HG02642 (cell line): ENCODE measurements around the gene TRNAU1AP.
"Not testable (repeated sequence)": the region's sequence is repeated elsewhere in the genome, so short reads cannot be mapped to it uniquely, and the experiment has no call there.

Source experiments
- ATAC-seq: cut with Tn5 transposase; IDR thresholded peaks from one replicate; pipeline ENCODE4 v1.9.1; 2021; ENCODE audit warnings: mild to moderate bottlenecking; ENCODE audit not compliant: unreplicated experiment, poor library complexity

The TRNAU1AP gene

GRCh38 chr1:28552758-28553663 is at the start of gene TRNAU1AP:
Gene TRNAU1AP, plus strand, starts transcription at chr1:28553085. Its CDS starts 26 bp downstream, at chr1:28553111.
- ATAC-seq = peak; percentile 88

GRCh38 chr1:28503117-28503516 is 49.8 kb upstream of the TRNAU1AP start:
- no peak for ATAC-seq

- peak; percentile 84 for ATAC-seq
These were observed 47.3 kb upstream of the TRNAU1AP start, which contains the start of gene RCC1 for GRCh38 chr1:28505406-28506187. Gene RCC1, plus strand, starts transcription at chr1:28506043. Its CDS starts 23,824 bp downstream, at chr1:28529867.

GRCh38 chr1:28506907-28507246 is 46.0 kb upstream of the TRNAU1AP start:
- no peak for ATAC-seq

GRCh38 chr1:28507247-28507645 is 45.6 kb upstream of the TRNAU1AP start:
- ATAC-seq = no peak

- ATAC-seq = no peak
These were observed 45.0 kb upstream of the TRNAU1AP start for GRCh38 chr1:28507646-28508434.

GRCh38 chr1:28508435-28508754 is 44.5 kb upstream of the TRNAU1AP start:
- ATAC-seq = no peak

- no peak for ATAC-seq
These were observed 43.1 kb upstream of the TRNAU1AP start for GRCh38 chr1:28509705-28510272.

- ATAC-seq = no peak
These were observed 42.5 kb upstream of the TRNAU1AP start for GRCh38 chr1:28510273-28510969.

GRCh38 chr1:28510970-28511440 is 41.9 kb upstream of the TRNAU1AP start:
- no peak for ATAC-seq

GRCh38 chr1:28512058-28512611 is 40.8 kb upstream of the TRNAU1AP start:
- no peak for ATAC-seq

GRCh38 chr1:28514445-28514933 is 38.4 kb upstream of the TRNAU1AP start:
- not testable (repeated sequence) for ATAC-seq

- no peak for ATAC-seq
These were observed 36.3 kb upstream of the TRNAU1AP start for GRCh38 chr1:28516518-28516956.

- peak; percentile 10 for ATAC-seq
These were observed 35.3 kb upstream of the TRNAU1AP start for GRCh38 chr1:28517649-28517999.

GRCh38 chr1:28518000-28518744 is 34.7 kb upstream of the TRNAU1AP start:
- peak; percentile 80 for ATAC-seq

GRCh38 chr1:28518745-28519341 is 34.0 kb upstream of the TRNAU1AP start:
- ATAC-seq = peak; percentile 15

GRCh38 chr1:28519946-28520725 is 32.7 kb upstream of the TRNAU1AP start:
- ATAC-seq = no peak
